Fibroblast of lung (primary cell): ENCODE measurements around the gene GUCY1A2.

Source experiments
- EZH2 ChIP-seq: IDR thresholded peaks from 2 replicates; pipeline ENCODE4 v1.5.1; 2012; ENCODE audit warnings: low read length, control low read depth, mild to moderate bottlenecking; ENCODE audit errors: missing control alignments
- TF ChIP-seq, protein P1 (sequence below), 2 donors: IDR thresholded peaks in 1 of 2; conservative IDR thresholded peaks in 1 of 2; 1 replicate in 1 of 2; 2 replicates in 1 of 2; pipeline ENCODE4 v1.5.1; 2011 to 2012; ENCODE audit warnings: low read length in 2 of 2, control low read depth in 1 of 2, inconsistent platforms in 1 of 2, low read depth in 1 of 2, mild to moderate bottlenecking in 1 of 2

DNA sequence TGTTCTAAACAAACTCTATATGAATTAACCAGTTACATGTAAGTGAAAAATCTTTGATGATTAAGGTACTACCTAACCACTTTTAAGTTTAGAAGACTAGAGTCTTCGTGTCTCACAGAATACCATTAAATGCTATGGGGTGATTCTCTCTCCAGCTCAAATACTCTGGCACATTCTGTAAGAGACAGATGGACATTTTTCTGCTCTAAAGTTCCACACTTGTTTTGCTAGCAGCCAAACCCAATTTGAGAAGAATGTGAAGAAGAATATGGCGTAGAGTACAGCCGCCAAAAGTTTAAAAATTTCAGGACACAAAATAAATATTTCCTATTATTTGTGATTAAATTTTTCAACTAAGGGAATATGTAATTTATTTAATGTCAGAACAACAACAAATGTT is 339.1 kb downstream of the GUCY1A2 start:
- TF ChIP-seq, protein P1, sequence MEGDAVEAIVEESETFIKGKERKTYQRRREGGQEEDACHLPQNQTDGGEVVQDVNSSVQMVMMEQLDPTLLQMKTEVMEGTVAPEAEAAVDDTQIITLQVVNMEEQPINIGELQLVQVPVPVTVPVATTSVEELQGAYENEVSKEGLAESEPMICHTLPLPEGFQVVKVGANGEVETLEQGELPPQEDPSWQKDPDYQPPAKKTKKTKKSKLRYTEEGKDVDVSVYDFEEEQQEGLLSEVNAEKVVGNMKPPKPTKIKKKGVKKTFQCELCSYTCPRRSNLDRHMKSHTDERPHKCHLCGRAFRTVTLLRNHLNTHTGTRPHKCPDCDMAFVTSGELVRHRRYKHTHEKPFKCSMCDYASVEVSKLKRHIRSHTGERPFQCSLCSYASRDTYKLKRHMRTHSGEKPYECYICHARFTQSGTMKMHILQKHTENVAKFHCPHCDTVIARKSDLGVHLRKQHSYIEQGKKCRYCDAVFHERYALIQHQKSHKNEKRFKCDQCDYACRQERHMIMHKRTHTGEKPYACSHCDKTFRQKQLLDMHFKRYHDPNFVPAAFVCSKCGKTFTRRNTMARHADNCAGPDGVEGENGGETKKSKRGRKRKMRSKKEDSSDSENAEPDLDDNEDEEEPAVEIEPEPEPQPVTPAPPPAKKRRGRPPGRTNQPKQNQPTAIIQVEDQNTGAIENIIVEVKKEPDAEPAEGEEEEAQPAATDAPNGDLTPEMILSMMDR (conservative IDR thresholded peaks at IDR 0.05 in 1 of 2, IDR thresholded peaks at IDR 0.05 in 1 of 2; ENCODE audit: low read depth in 1 of 2, low read length in 2 of 2): no peak
- no peak for TF ChIP-seq EZH2
